ENCODE measurements around the gene NDFIP1. TPM values are rescaled to one million over a fixed set of nuclear protein-coding genes. Genes with fewer than 3 reads are reported as not detected.

NDFIP1 gene
- polyA plus RNA-seq, 4 donors = 101 to 147 (median 134) TPM

- no peak for DNase-seq (ENCODE audit: low read depth in 4 of 4, low spot score in 2 of 4)
These were observed 9.1 kb downstream of the NDFIP1 start for GRCh38 chr5:142117579-142118151.

DNA sequence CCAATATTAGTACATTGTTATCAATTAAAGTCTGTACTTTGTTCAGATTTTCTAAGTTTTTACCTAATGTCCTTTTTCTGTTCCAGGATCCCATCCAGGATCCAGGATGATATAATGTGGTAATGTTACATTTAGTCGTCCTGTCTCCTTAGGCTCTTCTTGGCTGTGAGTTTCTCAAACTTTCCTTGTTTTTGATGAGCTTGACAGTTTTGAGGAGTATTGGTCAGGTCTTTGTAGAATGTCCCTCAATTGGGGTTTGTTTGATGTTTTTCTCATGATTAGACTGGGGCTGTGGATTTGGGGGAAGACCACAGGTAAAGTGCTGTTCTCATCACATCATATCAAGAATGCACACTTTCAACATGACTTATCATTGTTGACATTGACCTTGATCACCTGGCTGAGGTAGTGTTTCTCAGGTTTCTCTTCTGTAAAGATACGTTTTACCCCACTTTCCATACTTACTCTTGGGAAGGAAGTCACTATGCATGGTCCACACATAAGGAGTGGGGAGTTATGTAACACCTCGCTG, 9.6 kb downstream of the NDFIP1 start:
- DNase-seq (ENCODE audit: low read depth in 4 of 4, low spot score in 2 of 4) = no peak

- DNase-seq (ENCODE audit: low read depth in 4 of 4, low spot score in 2 of 4) = no peak
These were observed 10.6 kb downstream of the NDFIP1 start for GRCh38 chr5:142119051-142119625.

- no peak for DNase-seq (ENCODE audit: low read depth in 4 of 4, low spot score in 2 of 4)
These were observed 11.8 kb downstream of the NDFIP1 start for GRCh38 chr5:142120247-142120935.

DNA sequence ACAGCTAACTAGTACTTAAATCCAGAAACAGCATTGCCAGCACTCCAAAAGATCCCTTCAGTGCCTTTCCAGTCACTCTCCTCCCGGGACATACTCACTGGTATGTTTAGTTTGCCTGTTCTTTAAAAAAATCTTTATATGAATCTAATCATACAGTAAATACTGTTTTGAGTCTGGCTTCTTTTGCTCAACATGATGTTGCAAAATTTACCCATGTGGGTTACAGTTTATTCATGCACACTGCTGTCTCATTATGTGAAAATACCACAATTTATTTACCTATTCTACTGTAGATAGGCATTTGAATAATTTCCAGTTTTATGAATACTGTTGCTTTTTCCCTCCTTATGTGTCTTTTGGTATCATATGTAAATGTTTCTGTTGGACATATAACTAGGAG, 13.5 kb downstream of the NDFIP1 start:
- DNase-seq (ENCODE audit: low read depth in 4 of 4, low spot score in 2 of 4) = no peak

- no peak for DNase-seq (ENCODE audit: low read depth in 4 of 4, low spot score in 2 of 4)
These were observed 16.8 kb downstream of the NDFIP1 start for GRCh38 chr5:142125378-142125777.

GRCh38 chr5:142125963-142126362, 17.4 kb downstream of the NDFIP1 start:
- DNase-seq (ENCODE audit: low read depth in 4 of 4, low spot score in 2 of 4) = no peak

DNA sequence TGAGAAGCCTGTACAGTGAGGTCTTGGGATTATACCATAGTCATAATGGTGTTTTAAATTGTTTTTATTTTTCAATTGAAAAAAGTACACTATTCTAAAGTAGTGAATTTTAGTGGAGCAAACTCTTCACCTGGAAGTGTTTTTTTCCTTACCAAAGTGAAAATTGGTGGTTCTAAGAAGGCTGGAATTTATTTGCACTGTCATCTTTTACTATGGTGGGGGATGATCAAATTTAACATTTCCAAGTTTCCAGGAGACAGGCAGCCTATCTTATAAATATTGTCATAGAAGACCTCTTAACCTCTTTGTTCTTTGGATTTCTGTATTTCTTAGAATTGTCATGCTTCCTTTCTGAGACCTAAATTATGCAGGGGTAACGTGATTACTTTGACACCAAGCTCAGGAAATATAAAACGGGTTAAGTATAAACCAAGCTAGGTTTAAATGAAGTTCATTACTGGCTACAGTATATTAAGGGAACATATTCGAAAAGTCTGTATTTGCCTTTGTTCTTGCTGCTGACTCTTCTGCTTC, 20.2 kb downstream of the NDFIP1 start:
- DNase-seq (ENCODE audit: low read depth in 4 of 4, low spot score in 2 of 4) = no peak

GRCh38 chr5:142129446-142130066, 21.0 kb downstream of the NDFIP1 start:
- DNase-seq (ENCODE audit: low read depth in 4 of 4, low spot score in 2 of 4) = no peak

GRCh38 chr5:142131394-142131793, 22.8 kb downstream of the NDFIP1 start:
- DNase-seq (ENCODE audit: low read depth in 4 of 4, low spot score in 2 of 4) = no peak

DNA sequence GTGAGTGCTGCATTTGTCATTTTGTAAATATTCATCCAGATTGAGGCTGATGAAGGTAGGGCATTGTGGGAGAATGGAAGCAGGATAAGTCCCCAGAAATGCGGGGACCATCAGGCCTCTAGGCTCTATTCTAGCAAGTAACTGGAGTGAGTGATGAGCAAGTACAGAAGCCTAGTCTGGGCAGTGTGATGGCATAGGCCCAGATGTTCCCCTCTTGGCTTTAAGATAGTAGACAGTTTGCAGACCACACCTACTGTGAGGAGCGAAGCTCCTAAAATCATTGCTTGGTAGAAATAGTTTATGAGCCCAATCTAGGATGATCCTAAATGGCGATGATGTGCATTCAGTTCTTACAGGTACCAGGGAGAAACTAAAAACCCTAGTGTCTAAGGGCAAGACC, 24.3 kb downstream of the NDFIP1 start:
- no peak for DNase-seq (ENCODE audit: low read depth in 4 of 4, low spot score in 2 of 4)

DNA sequence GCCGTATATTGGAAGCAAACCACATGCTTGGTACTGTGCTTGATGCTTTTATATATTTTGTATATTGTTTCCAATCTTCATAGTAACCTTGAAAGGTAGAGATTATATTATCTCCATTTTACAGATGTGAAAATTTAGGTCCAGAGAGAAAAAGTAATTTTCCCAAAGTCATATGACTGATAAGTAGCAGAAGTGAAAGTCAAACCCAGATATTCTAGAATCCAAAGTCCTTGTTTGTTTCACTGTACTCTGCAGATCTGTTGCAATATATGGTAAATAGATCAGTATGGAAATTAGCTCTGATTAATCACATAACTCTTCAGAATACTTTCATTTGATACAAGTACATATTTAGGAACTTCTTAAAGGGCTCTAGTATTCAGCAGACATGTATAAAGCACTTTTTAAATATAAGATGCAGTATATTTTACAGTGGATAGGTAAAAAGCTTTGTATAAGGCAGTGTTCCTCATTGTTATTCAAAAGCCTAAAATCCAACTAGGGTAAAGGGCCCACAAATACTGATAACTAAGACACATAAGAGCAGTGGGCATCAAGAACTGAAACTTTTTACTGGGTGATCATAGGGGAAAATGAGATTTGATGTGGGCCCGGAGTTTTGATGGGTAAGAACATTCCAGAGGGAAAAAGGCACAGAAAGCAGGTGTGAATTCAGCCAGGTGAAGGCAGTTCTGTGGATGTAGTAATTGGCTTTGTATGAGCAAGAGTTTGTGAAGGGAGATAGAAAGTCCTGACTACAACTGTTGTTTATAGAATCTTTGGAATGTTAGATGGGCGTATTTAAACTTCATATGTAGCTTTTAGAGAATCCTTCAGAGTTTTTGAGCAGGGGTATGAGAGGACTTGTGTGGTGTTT, 25.0 kb downstream of the NDFIP1 start:
- no peak for DNase-seq (ENCODE audit: low read depth in 4 of 4, low spot score in 2 of 4)

DNA sequence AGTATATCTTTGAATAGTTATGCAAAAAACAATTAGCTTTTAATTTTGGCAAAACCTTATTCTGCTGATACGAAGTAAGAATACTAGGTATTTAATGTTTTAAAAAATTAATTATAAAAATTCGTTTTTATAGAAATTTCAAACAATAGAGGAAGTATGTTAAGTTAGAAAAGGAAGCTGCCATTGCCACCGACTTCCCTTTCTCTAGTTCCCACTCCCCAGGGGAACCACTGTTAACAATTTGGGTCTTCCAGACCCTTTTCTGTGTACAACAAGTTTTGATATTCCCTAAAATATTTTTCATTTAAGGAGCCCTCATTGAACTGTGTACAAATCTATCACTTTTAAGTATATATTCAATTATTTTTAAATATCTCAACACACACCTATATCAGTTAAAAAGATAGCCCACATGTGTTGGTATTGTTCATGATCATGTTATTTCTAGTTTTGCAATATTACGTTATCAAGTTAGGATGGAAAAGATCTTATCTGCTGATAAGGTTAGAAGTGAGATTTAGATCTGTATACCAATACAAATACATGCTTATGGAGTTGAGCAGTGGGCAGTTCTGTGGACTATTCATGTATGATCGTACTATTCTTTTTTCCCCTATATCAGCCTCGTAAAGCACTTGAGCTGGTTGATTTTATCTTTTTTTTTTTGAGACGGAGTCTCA, 25.9 kb downstream of the NDFIP1 start:
- no peak for DNase-seq (ENCODE audit: low read depth in 4 of 4, low spot score in 2 of 4)

- no peak for DNase-seq (ENCODE audit: low read depth in 4 of 4, low spot score in 2 of 4)
These were observed 32.9 kb downstream of the NDFIP1 start for GRCh38 chr5:142141463-142141862.

DNA sequence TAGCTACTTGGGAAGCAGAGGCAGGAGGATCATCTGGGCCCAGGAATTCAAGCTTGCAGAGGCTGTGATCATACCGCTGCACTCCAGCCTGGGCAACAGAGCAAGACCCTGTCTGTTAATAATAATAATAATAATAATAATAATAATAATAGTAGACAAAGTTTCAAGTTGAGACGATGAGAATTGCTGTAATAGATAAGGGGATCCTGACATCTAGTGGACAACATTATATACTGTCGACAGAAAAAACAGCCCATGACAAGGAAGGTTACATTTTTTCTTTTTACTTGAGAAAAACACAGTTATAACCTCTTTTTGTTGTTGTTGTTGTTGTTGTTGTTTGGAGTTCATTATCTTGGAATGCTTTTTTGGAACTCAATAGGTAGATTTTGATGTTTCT, 35.3 kb downstream of the NDFIP1 start:
- no peak for DNase-seq (ENCODE audit: low read depth in 4 of 4, low spot score in 2 of 4)

DNA sequence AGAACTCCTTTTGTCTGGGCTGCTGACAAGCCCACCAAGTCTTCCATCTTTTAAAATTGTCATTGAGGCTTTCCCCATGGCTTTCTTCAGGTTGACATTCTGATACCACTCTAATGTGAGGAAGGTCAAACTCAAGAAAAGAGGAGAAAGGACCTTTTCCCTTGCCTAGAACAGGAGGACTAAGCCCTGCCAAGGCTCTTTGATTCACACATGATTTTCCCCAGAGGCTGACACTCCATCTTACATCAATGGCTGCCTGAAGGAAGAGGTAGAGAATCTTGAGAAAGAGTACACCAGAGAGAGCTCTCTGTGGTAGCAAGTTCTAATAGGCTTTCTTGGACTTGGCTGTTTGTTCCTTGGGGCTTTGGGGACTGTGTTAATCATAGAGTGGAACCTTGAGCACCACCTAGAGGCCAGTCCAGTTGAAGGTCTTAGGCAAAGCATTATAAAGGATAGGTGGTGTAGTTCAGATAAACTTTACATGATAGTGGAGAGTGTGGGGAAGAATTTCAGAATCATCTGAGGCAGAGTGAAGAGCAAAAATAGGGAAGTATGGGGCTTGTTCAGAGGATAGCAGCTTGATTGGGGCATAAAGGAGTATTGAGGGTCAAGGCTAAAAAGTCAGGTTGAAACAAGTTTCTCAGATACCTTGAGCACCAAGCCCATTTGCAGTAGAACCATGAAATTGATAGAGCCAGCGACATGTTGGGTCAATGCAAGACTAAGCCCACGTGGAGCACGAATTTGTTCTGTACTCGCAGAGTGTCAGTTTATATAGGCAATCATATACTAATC, 36.7 kb downstream of the NDFIP1 start:
- peak in 1 of 4 donors; percentile 59 for DNase-seq (ENCODE audit: low read depth in 4 of 4, low spot score in 2 of 4)

DNA sequence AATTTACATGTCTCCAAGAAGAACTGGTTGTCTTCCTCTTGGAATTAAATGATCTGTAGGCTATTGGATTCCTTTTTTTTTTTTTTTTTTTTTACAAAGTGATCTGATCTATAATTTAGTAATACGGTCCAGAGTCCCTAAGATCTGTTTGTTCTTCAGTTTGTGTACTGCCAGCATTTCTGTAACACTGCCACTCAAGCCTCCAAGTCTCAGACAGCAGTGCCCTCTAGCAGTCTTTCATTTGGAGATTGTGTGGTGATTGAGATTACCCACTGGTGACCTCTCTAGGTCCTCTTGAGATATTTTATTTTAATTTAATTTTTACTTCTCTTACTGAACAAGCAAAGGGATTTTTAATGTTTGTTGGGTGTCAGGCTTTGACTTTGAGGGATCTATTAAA, 40.8 kb downstream of the NDFIP1 start:
- DNase-seq (ENCODE audit: low read depth in 4 of 4, low spot score in 2 of 4) = no peak

- DNase-seq (ENCODE audit: low read depth in 4 of 4, low spot score in 2 of 4) = no peak
These were observed 41.9 kb downstream of the NDFIP1 start for GRCh38 chr5:142150431-142150830.
